ENCODE data around the gene C12orf75. TPM values are rescaled to one million over a fixed set of nuclear protein-coding genes. Genes with fewer than 3 reads are reported as not detected.

The C12orf75 gene
- total RNA-seq, 2 experiments from 2014 or later: 16.7 to 17.0 TPM

DNA sequence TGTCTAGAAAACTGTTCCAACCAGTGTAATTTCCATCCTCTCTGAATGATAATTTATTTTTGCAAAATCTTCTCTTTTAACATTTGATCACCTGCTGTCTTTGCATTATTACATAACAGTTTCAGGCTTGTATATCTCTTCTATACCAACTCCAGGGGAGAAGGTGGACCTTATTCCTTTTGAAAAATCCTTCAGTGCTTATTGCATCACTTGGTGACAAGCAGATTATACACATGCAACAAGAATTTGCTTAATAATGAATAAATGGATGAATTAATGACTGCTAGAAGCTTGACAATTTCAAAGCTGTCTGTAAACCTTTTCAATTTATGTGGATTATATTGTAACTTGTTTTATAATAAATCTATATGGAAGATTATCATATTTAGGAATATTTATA, 37.3 kb upstream of the C12orf75 start:
- no peak overlapping the region for H3K4me3 ChIP-seq (ENCODE audit: low read length)
- Mint-ChIP-seq H3K36me3 (ENCODE audit: low read depth) (peaks cover 4% of the 10 kb centered on the region), H3K27me3 (no peaks in the 10 kb centered on the region), H3K4me1 (ENCODE audit: low read depth) (no peaks in the 10 kb centered on the region), H3K9me3 (no peaks in the 10 kb centered on the region), H3K27ac (no peak overlapping the region), H3K4me3 (no peak overlapping the region)
- ChIA-PET POLR2A (no interaction called here), CTCF (interaction anchor here (1.0 kb wide), 1 partner anchor 38 kb away, joined by 3 read pairs; no protein-coding TSS in a partner anchor)
- DNase-seq (no peak), ATAC-seq (ENCODE audit: poor library complexity) (no peak)
- intact Hi-C loops (cut with DNase I, micrococcal nuclease): no loop called here
- no peaks in the 10 kb centered on the region for H3K36me3 ChIP-seq (ENCODE audit: insufficient read depth, low read length)
- no peak overlapping the region for H3K27ac ChIP-seq (ENCODE audit: low read depth in 1 of 2, low read length in 2 of 2)
- H3K27me3 ChIP-seq (ENCODE audit: control insufficient read depth in 1 of 2, insufficient read depth in 2 of 2, low read length in 2 of 2): no peaks in the 10 kb centered on the region
- no peaks in the 10 kb centered on the region for H3K4me1 ChIP-seq (ENCODE audit: insufficient read depth, low read length)
- TF ChIP-seq, protein P1, sequence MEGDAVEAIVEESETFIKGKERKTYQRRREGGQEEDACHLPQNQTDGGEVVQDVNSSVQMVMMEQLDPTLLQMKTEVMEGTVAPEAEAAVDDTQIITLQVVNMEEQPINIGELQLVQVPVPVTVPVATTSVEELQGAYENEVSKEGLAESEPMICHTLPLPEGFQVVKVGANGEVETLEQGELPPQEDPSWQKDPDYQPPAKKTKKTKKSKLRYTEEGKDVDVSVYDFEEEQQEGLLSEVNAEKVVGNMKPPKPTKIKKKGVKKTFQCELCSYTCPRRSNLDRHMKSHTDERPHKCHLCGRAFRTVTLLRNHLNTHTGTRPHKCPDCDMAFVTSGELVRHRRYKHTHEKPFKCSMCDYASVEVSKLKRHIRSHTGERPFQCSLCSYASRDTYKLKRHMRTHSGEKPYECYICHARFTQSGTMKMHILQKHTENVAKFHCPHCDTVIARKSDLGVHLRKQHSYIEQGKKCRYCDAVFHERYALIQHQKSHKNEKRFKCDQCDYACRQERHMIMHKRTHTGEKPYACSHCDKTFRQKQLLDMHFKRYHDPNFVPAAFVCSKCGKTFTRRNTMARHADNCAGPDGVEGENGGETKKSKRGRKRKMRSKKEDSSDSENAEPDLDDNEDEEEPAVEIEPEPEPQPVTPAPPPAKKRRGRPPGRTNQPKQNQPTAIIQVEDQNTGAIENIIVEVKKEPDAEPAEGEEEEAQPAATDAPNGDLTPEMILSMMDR (IDR thresholded peaks at IDR 0.05): no peak
- peaks cover 0 to 1% of the 10 kb centered on the region in 2 experiments for H3K9me3 ChIP-seq (ENCODE audit: control insufficient read depth in 1 of 2, insufficient read depth in 1 of 2, low read length in 2 of 2)

DNA sequence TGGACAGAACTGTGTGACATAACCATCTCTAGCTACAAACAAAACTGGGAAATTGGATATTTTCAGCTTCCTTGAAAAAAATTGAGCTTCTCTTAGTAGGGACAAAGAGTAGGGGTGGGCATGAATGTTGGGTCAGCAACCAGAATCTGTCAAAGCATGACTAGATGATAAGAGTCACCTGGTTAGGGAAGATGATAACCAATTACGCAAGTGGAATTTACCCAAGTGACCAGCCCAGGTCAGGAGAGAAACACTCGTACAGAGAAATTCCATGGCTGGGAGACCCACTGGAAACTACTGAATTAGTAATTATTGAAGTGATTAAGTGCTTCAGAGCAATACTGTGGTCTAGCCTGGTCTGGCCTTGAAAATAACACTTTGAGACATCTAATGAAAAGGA, 36.3 kb upstream of the C12orf75 start:
- intact Hi-C loops (cut with DNase I, micrococcal nuclease): no loop called here
- no peaks in the 10 kb centered on the region for H3K27me3 Mint-ChIP-seq

DNA sequence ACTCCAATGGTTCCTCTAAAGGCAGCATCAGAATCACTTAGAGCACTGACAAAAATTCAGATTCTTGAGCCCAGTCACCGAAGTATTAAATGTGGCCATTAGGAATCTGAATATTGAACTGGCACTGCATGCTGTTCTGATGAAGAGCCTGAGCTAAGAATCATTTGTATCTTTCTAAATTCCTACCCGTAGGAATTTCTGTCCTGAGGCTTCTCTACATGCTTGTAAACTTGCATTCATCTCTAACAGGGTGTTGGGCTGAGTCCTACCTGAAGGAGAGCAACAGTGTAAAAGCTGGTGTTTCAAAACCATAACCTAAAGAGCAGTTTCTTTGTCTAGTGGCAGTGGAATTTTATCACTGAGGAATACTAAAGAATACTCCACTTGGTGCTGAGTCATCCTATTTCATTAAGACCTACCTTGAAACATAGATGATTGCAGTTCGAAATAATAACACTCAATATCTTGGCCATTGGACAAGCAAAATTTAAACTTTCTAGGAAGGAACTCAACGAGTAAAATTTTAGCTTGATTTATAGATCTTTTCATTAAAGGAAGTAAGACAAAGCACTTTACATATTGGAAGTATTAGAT, 35.5 kb upstream of the C12orf75 start:
- DNase-seq (no peak), ATAC-seq (ENCODE audit: poor library complexity) (no peak)
- TF ChIP-seq, protein P1 (IDR thresholded peaks at IDR 0.05): no peak
- POLR2A ChIA-PET: no interaction called here
- intact Hi-C loops (cut with DNase I, micrococcal nuclease): no loop called here
- no peaks in the 10 kb centered on the region for H3K4me1 Mint-ChIP-seq (ENCODE audit: low read depth)
- peaks cover 4% of the 10 kb centered on the region for H3K36me3 Mint-ChIP-seq (ENCODE audit: low read depth)
- H3K27me3 ChIP-seq (ENCODE audit: control insufficient read depth in 1 of 2, insufficient read depth in 2 of 2, low read length in 2 of 2): no peaks in the 10 kb centered on the region
- H3K27ac Mint-ChIP-seq: no peak overlapping the region
- H3K27me3 Mint-ChIP-seq: no peaks in the 10 kb centered on the region
- no peak overlapping the region for H3K4me3 ChIP-seq (ENCODE audit: low read length)
- H3K36me3 ChIP-seq (ENCODE audit: insufficient read depth, low read length): no peaks in the 10 kb centered on the region
- H3K27ac ChIP-seq (ENCODE audit: low read depth in 1 of 2, low read length in 2 of 2): no peak overlapping the region
- H3K9me3 ChIP-seq (ENCODE audit: control insufficient read depth in 1 of 2, insufficient read depth in 1 of 2, low read length in 2 of 2): peaks cover 0 to 10% of the 10 kb centered on the region in 2 experiments
- CTCF ChIA-PET: no interaction called here
- no peaks in the 10 kb centered on the region for H3K4me1 ChIP-seq (ENCODE audit: insufficient read depth, low read length)
- H3K9me3 Mint-ChIP-seq: no peaks in the 10 kb centered on the region
- no peak overlapping the region for H3K4me3 Mint-ChIP-seq

More for the DNA sequence above, 36.3 kb upstream of the C12orf75 start:
- POLR2A ChIA-PET: no interaction called here
- peaks cover 4% of the 10 kb centered on the region for H3K36me3 Mint-ChIP-seq (ENCODE audit: low read depth)
- TF ChIP-seq, protein P1 (IDR thresholded peaks at IDR 0.05): no peak
- Histone ChIP-seq H3K27me3 (ENCODE audit: control insufficient read depth in 1 of 2, insufficient read depth in 2 of 2, low read length in 2 of 2) (no peaks in the 10 kb centered on the region), H3K4me3 (ENCODE audit: low read length) (no peak overlapping the region), H3K27ac (ENCODE audit: low read depth in 1 of 2, low read length in 2 of 2) (no peak overlapping the region), H3K36me3 (ENCODE audit: insufficient read depth, low read length) (no peaks in the 10 kb centered on the region), H3K4me1 (ENCODE audit: insufficient read depth, low read length) (no peaks in the 10 kb centered on the region), H3K9me3 (ENCODE audit: control insufficient read depth in 1 of 2, insufficient read depth in 1 of 2, low read length in 2 of 2) (peaks cover 0 to 10% of the 10 kb centered on the region in 2 experiments)
- H3K4me1 Mint-ChIP-seq (ENCODE audit: low read depth): no peaks in the 10 kb centered on the region
- DNase-seq: no peak
- CTCF ChIA-PET: no interaction called here
- H3K27ac Mint-ChIP-seq: no peak overlapping the region
- no peak for ATAC-seq (ENCODE audit: poor library complexity)
- no peak overlapping the region for H3K4me3 Mint-ChIP-seq
- no peaks in the 10 kb centered on the region for H3K9me3 Mint-ChIP-seq

All from CD4-positive, alpha-beta T cell (primary cell).